Activated CD8-positive, alpha-beta T cell treated with anti-CD3 and anti-CD28 coated beads for 36 hours (primary cell): ENCODE results near the gene CDC6. TPM values are rescaled to one million over a fixed set of nuclear protein-coding genes. Genes with fewer than 3 reads are reported as not detected.
A peak's percentile ranks its signal among the peaks of the same experiment; 100 is the strongest.

Source experiments
- ATAC-seq: fragments of 200-7000 bp; cut with Tn5 transposase; one replicate; pipeline ENCODE4 v1.10.0; 2021; ENCODE audit warnings: mild to moderate bottlenecking, moderate library complexity
- CTCF ChIA-PET: fragments of 350-600 bp; sonication (Branson Sonifier 250); formaldehyde crosslinking; loops from one replicate; lab custom pipeline; 2021; ENCODE audit warnings: antibody characterized with exemption; lab: Charles Lee
- POLR2A ChIA-PET: fragments of 350-600 bp; sonication (Branson Sonifier 250); formaldehyde crosslinking; loops from one replicate; lab custom pipeline; 2021; ENCODE audit warnings: antibody characterized with exemption; lab: Charles Lee
- DNase-seq: peaks from one replicate; pipeline ENCODE4 v3.0.0-alpha.2; 2020
- H3K27ac Mint-ChIP-seq: one replicate; pipeline ENCODE4 v1.8.0; 2021; ENCODE audit warnings: mild to moderate bottlenecking, mixed read lengths
- H3K27me3 Mint-ChIP-seq: one replicate; pipeline ENCODE4 v1.8.0; 2021; ENCODE audit warnings: mixed read lengths
- H3K36me3 Mint-ChIP-seq: one replicate; pipeline ENCODE4 v1.8.0; 2021; ENCODE audit warnings: low read depth, mixed read lengths
- H3K4me1 Mint-ChIP-seq: one replicate; pipeline ENCODE4 v1.8.0; 2021; ENCODE audit warnings: low read depth, mixed read lengths
- H3K4me3 Mint-ChIP-seq: one replicate; pipeline ENCODE4 v1.8.0; 2021; ENCODE audit warnings: mild to moderate bottlenecking, moderate library complexity, mixed read lengths
- H3K9me3 Mint-ChIP-seq: one replicate; pipeline ENCODE4 v1.8.0; 2021; ENCODE audit warnings: mixed read lengths
- CTCF ChIP-seq: fragments of 200-600 bp; IDR thresholded peaks from one replicate; pipeline ENCODE4 v1.8.0; 2022; ENCODE audit warnings: antibody characterized with exemption, mild to moderate bottlenecking
- intact Hi-C: fragments of 100-400 bp; cut with micrococcal nuclease; formaldehyde crosslinking; loops from one replicate; pipeline ENCODE4 v1.10.0; 2022
- total RNA-seq, 2 experiments: library from RNA; stranded (reverse); gene quantifications; one replicate each; pipeline ENCODE4 v1.2.3, GENCODE V29; 2021

The CDC6 gene
- total RNA-seq, 2 experiments from 2014 or later = 110 to 118 TPM

GRCh38 chr17:40352779-40353394 is 65.2 kb downstream of the CDC6 start:
- H3K27ac Mint-ChIP-seq = peak overlapping the region; percentile 28
- H3K4me1 Mint-ChIP-seq = peaks cover 32% of the 10 kb centered on the region
- ChIA-PET CTCF (interaction anchor here (0.8 to 26.3 kb wide), 6 partner anchors 9 to 162 kb away, joined by 3 to 780 read pairs (median 6); partner anchors contain the start of genes CDC6 and RARA), POLR2A (interaction anchor here (0.9 to 8.5 kb wide), 3 partner anchors 34 to 65 kb away, joined by 3 to 79 read pairs (median 3); partner anchors contain the start of genes CDC6 and RARA)
- DNase-seq = no peak
- peaks cover 36% of the 10 kb centered on the region for H3K36me3 Mint-ChIP-seq
- ATAC-seq = peak; percentile 49
- H3K4me3 Mint-ChIP-seq = no peak overlapping the region
- no peaks in the 10 kb centered on the region for H3K9me3 Mint-ChIP-seq
- H3K27me3 Mint-ChIP-seq = no peaks in the 10 kb centered on the region
- intact Hi-C loops = no loop called here
- TF ChIP-seq CTCF = no peak

Other genes starting within 250 kb of the CDC6 start
- 10 to 100 TPM; 90.2 to 96.4 TPM for gene MED24, start 233.5 kb upstream of the CDC6 start, total RNA-seq
- 10 to 100 TPM; 11.1 to 13.8 TPM for gene THRA, start 224.9 kb upstream of the CDC6 start, total RNA-seq
- 1 to 10 TPM; 6.0 to 6.5 TPM for gene NR1D1, start 187.3 kb upstream of the CDC6 start, total RNA-seq
- 10 to 100 TPM; 69.0 to 70.1 TPM for gene MSL1, start 165.9 kb upstream of the CDC6 start, total RNA-seq
- 10 to 100 TPM; 75.1 to 75.6 TPM for gene CASC3, start 147.3 kb upstream of the CDC6 start, total RNA-seq
- gene RAPGEFL1, start 110.4 kb upstream of the CDC6 start, total RNA-seq = 1 to 10 TPM; 3.8 to 5.4 TPM
- 10 to 100 TPM; 15.3 to 17.9 TPM for gene WIPF2, start 68.6 kb upstream of the CDC6 start, total RNA-seq
- 10 to 100 TPM; 34.7 to 36.2 TPM for gene RARA, start 21.3 kb downstream of the CDC6 start, total RNA-seq
- not detected for gene GJD3, start 76.9 kb downstream of the CDC6 start, total RNA-seq
- 100 to 1,000 TPM; 273 to 280 TPM for gene TOP2A, start 130.0 kb downstream of the CDC6 start, total RNA-seq
- 10 to 100 TPM; 10.7 to 11.6 TPM for gene IGFBP4, start 155.6 kb downstream of the CDC6 start, total RNA-seq
- 1 to 10 TPM; 5.8 to 6.3 TPM for gene TNS4, start 213.7 kb downstream of the CDC6 start, total RNA-seq